K562 treated with DMSO at 1 percent for 4 hours (cell line): ENCODE data around the gene DPY19L2. TPM values are rescaled to one million over a fixed set of nuclear protein-coding genes. Genes with fewer than 3 reads are reported as not detected.

ENCODE experiments used
- total RNA-seq: library from RNA; unstranded; fragments of 300-600 nt; gene quantifications from 2 replicates; pipeline ENCODE4 v1.2.3, GENCODE V29; 2022; ENCODE audit not compliant: insufficient read depth

DPY19L2 gene
- total RNA-seq, result not detected in 2 replicates

DNA sequence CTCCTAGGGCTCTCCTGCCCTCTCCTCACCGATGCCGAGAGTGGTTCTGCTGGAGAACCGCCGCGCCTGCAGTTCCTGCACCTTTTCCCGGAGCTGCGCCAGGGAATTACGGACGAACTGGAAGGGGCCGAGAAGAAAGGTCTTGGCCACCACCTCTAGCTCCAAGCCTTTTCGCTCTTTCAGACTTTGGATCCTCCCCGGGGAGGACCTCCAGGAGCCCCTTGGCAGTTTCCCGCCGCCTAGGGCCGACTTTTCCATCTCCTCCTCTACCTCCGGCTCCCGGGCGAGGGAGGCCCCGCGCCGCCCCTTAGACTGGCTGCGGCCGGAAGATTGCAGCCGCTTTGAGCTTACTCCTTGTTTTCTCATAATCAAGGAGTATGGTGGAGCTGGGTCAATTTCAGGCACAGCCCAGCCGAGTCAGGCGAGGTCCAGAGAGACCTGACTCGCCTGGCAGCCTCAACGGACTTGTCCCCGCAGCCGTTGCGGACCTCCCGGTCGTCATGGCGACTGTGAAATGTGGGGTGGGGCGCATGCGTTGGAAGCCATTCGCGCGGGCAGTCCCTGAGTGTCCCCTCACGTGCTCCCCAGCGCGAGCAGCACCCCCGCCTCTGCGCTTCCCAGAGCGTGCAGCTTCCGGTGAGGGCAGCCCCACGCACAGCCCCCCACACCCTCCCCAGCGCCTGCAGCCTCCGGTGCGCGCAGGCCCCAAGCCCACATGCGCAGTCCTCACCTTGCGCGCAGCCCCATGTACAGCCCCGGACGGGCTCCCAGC lies at the start of gene DPY19L2:
DPY19L2 (minus strand) TSS at position 466 of the 772 bp plus-strand sequence; CDS start at position 366, 100 bp downstream.

Other genes starting within 250 kb of the DPY19L2 start
- 11.3 and 12.0 TPM in 2 replicates for gene RXYLT1, start 111.4 kb upstream of the DPY19L2 start, total RNA-seq
- not detected in 2 replicates for gene SRGAP1, start 176.2 kb upstream of the DPY19L2 start, total RNA-seq